Measurements from ENCODE around the gene DHX8. TPM values are rescaled to one million over a fixed set of nuclear protein-coding genes. Genes with fewer than 3 reads are reported as not detected.

The DHX8 gene
- total RNA-seq, 1 experiment from 2014 or later = 53.5 TPM

- no peaks in the 10 kb centered on the region for H4K20me1 ChIP-seq (ENCODE audit: insufficient read depth)
- H3K79me2 ChIP-seq (ENCODE audit: insufficient read depth, low read length) = no peaks in the 10 kb centered on the region
- no peaks in the 10 kb centered on the region for H3K27me3 ChIP-seq (ENCODE audit: insufficient read depth, low read length)
- no peaks in the 10 kb centered on the region for H3K9me3 ChIP-seq (ENCODE audit: control insufficient read depth in 1 of 2, insufficient read depth in 1 of 2, low read depth in 1 of 2, low read length in 2 of 2)
- no peak for TF ChIP-seq RAD21 (IDR thresholded peaks at IDR 0.05; ENCODE audit: low read depth)
- no peak for TF ChIP-seq MAX (IDR thresholded peaks at IDR 0.05)
- TF ChIP-seq FOSL1 (IDR thresholded peaks at IDR 0.05; ENCODE audit: low read depth) = no peak
- no peak for TF ChIP-seq SP1 (IDR thresholded peaks at IDR 0.05; ENCODE audit: low read depth)
- TF ChIP-seq, protein P1, sequence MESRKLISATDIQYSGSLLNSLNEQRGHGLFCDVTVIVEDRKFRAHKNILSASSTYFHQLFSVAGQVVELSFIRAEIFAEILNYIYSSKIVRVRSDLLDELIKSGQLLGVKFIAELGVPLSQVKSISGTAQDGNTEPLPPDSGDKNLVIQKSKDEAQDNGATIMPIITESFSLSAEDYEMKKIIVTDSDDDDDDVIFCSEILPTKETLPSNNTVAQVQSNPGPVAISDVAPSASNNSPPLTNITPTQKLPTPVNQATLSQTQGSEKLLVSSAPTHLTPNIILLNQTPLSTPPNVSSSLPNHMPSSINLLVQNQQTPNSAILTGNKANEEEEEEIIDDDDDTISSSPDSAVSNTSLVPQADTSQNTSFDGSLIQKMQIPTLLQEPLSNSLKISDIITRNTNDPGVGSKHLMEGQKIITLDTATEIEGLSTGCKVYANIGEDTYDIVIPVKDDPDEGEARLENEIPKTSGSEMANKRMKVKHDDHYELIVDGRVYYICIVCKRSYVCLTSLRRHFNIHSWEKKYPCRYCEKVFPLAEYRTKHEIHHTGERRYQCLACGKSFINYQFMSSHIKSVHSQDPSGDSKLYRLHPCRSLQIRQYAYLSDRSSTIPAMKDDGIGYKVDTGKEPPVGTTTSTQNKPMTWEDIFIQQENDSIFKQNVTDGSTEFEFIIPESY (IDR thresholded peaks at IDR 0.05; ENCODE audit: extremely low read depth, insufficient replicate concordance, low read length) = no peak
- no peak for TF ChIP-seq CBX3 (IDR thresholded peaks at IDR 0.05; ENCODE audit: low read depth)
- no peak for TF ChIP-seq EGR1 (IDR thresholded peaks at IDR 0.05; ENCODE audit: low read depth)
- no peak for TF ChIP-seq SIN3A (IDR thresholded peaks at IDR 0.05; ENCODE audit: low read depth)
- TF ChIP-seq JUND (IDR thresholded peaks at IDR 0.05) = no peak
- TF ChIP-seq ELF1 (IDR thresholded peaks at IDR 0.05; ENCODE audit: borderline replicate concordance, low read depth) = no peak
- ChIA-PET RAD21 (ENCODE audit: low non-redundant PET in 1 of 2, low total read pairs in 2 of 2, uncharacterized antibody in 2 of 2, unreplicated experiment in 2 of 2) (no interaction called here), POLR2A (no interaction called here), CTCF (no interaction called here)
- no peak overlapping the region for H3K4me3 ChIP-seq (replicated peaks in 1 of 2; ENCODE audit: low read depth in 1 of 2, low read length in 2 of 2)
- no peaks in the 10 kb centered on the region for H3K9me2 ChIP-seq (ENCODE audit: insufficient read depth)
- BruUV-seq (replicated peaks) = no TSS peak
- ATAC-seq = no peak
- peaks cover 4 to 7% of the 10 kb centered on the region in 2 experiments; a peak in 3 of 4 replicates for H3K4me1 ChIP-seq (ENCODE audit: control insufficient read depth in 1 of 2, insufficient read depth in 2 of 2, low read length in 2 of 2)
- H3K9ac ChIP-seq (ENCODE audit: low read length) = no peak overlapping the region
- H3K4me2 ChIP-seq (ENCODE audit: low read length) = no peak overlapping the region
- H2AFZ ChIP-seq (ENCODE audit: low read depth, low read length, poor library complexity, severe bottlenecking) = no peak overlapping the region
- H3K36me3 ChIP-seq (ENCODE audit: control insufficient read depth in 1 of 2, insufficient read depth in 2 of 2, low read length in 2 of 2) = no peaks in the 10 kb centered on the region
- intact Hi-C loops (cut with micrococcal nuclease) = no loop called here
- DNase-seq (ENCODE audit: low read depth, low spot score) = no peak
- H3K27ac ChIP-seq (ENCODE audit: low read depth, low read length) = no peak overlapping the region
Observed at GRCh38 chr17:43442711-43443110, 41.1 kb upstream of the DHX8 start.

GRCh38 chr17:43443381-43443780, 40.4 kb upstream of the DHX8 start:
- DNase-seq (ENCODE audit: low read depth, low spot score) (no peak), ATAC-seq (no peak)
- intact Hi-C loops (cut with micrococcal nuclease) = no loop called here
- Histone ChIP-seq H3K36me3 (ENCODE audit: control insufficient read depth in 1 of 2, insufficient read depth in 2 of 2, low read length in 2 of 2) (no peaks in the 10 kb centered on the region), H3K4me2 (ENCODE audit: low read length) (no peak overlapping the region), H3K27me3 (ENCODE audit: insufficient read depth, low read length) (no peaks in the 10 kb centered on the region), H3K27ac (ENCODE audit: low read depth, low read length) (no peak overlapping the region), H3K4me1 (ENCODE audit: control insufficient read depth in 1 of 2, insufficient read depth in 2 of 2, low read length in 2 of 2) (peaks cover 4 to 7% of the 10 kb centered on the region in 2 experiments; a peak in 3 of 4 replicates), H3K4me3 (replicated peaks in 1 of 2; ENCODE audit: low read depth in 1 of 2, low read length in 2 of 2) (no peak overlapping the region), H3K9me3 (ENCODE audit: control insufficient read depth in 1 of 2, insufficient read depth in 1 of 2, low read depth in 1 of 2, low read length in 2 of 2) (no peaks in the 10 kb centered on the region), H3K9ac (ENCODE audit: low read length) (no peak overlapping the region), H3K79me2 (ENCODE audit: insufficient read depth, low read length) (no peaks in the 10 kb centered on the region), H3K9me2 (ENCODE audit: insufficient read depth) (no peaks in the 10 kb centered on the region), H4K20me1 (ENCODE audit: insufficient read depth) (no peaks in the 10 kb centered on the region), H2AFZ (ENCODE audit: low read depth, low read length, poor library complexity, severe bottlenecking) (no peak overlapping the region)
- TF ChIP-seq EGR1 (IDR thresholded peaks at IDR 0.05; ENCODE audit: low read depth) (no peak), POLR2A (IDR thresholded peaks at IDR 0.05; ENCODE audit: borderline replicate concordance, extremely low read depth, insufficient read depth, insufficient read length) (no peak), POLR2AphosphoS5 (IDR thresholded peaks at IDR 0.05; ENCODE audit: low read depth, low read length) (no peak), CEBPB (IDR thresholded peaks at IDR 0.05; ENCODE audit: low read depth) (no peak), YY1 (IDR thresholded peaks at IDR 0.05; ENCODE audit: extremely low read depth, insufficient replicate concordance, low read depth, low read length) (no peak), MAX (IDR thresholded peaks at IDR 0.05) (no peak), JUND (IDR thresholded peaks at IDR 0.05) (no peak), ZNF274 (IDR thresholded peaks at IDR 0.05; ENCODE audit: low read depth, low read length) (no peak), SRF (IDR thresholded peaks at IDR 0.05; ENCODE audit: low read depth) (no peak)
- TF ChIP-seq, protein P2, sequence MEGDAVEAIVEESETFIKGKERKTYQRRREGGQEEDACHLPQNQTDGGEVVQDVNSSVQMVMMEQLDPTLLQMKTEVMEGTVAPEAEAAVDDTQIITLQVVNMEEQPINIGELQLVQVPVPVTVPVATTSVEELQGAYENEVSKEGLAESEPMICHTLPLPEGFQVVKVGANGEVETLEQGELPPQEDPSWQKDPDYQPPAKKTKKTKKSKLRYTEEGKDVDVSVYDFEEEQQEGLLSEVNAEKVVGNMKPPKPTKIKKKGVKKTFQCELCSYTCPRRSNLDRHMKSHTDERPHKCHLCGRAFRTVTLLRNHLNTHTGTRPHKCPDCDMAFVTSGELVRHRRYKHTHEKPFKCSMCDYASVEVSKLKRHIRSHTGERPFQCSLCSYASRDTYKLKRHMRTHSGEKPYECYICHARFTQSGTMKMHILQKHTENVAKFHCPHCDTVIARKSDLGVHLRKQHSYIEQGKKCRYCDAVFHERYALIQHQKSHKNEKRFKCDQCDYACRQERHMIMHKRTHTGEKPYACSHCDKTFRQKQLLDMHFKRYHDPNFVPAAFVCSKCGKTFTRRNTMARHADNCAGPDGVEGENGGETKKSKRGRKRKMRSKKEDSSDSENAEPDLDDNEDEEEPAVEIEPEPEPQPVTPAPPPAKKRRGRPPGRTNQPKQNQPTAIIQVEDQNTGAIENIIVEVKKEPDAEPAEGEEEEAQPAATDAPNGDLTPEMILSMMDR (IDR thresholded peaks at IDR 0.05 in 2 of 3, conservative IDR thresholded peaks at IDR 0.05 in 1 of 3; ENCODE audit: borderline replicate concordance in 1 of 3, insufficient read depth in 1 of 3, low read depth in 2 of 3, low read length in 2 of 3) = no peak
- no TSS peak for BruUV-seq (replicated peaks)
- ChIA-PET RAD21 (ENCODE audit: low non-redundant PET in 1 of 2, low total read pairs in 2 of 2, uncharacterized antibody in 2 of 2, unreplicated experiment in 2 of 2) (no interaction called here), POLR2A (no interaction called here), CTCF (no interaction called here)

Measured in HCT116 (cell line).